ENCODE results near the gene CABP7.

The CABP7 gene

GRCh38 chr22:29695129-29695926 lies 24.5 kb upstream of the CABP7 start:
- in situ Hi-C loops (cut with MboI; ENCODE audit: low sequenced_read_pairs): no loop called here
- no peaks in the 10 kb centered on the region for H3K9me3 ChIP-seq
- H3K4me1 ChIP-seq: no peaks in the 10 kb centered on the region
- peaks cover 7% of the 10 kb centered on the region; the same call in 1 of the 2 replicates for H3K36me3 ChIP-seq (replicated peaks)
- no peaks in the 10 kb centered on the region for H3K27me3 ChIP-seq (ENCODE audit: low read depth)
- no peak overlapping the region for H3K4me3 ChIP-seq
- DNase-seq (ENCODE audit: low spot score in 2 of 2): no peak

GRCh38 chr22:29697853-29698598 lies 21.8 kb upstream of the CABP7 start:
- in situ Hi-C loops (cut with MboI; ENCODE audit: low sequenced_read_pairs): no loop called here
- no peak overlapping the region for H3K4me3 ChIP-seq
- no peaks in the 10 kb centered on the region for H3K9me3 ChIP-seq
- peaks cover 7% of the 10 kb centered on the region; the same call in 1 of the 2 replicates for H3K36me3 ChIP-seq (replicated peaks)
- H3K4me1 ChIP-seq: no peaks in the 10 kb centered on the region
- DNase-seq (ENCODE audit: low spot score in 2 of 2): no peak
- H3K27me3 ChIP-seq (ENCODE audit: low read depth): no peaks in the 10 kb centered on the region

- in situ Hi-C loops (cut with MboI; ENCODE audit: low sequenced_read_pairs): no loop called here
- DNase-seq (ENCODE audit: low spot score in 2 of 2): no peak
Observed at GRCh38 chr22:29700206-29700899, 19.4 kb upstream of the CABP7 start.

GRCh38 chr22:29700900-29701154 lies 19.0 kb upstream of the CABP7 start:
- no peaks in the 10 kb centered on the region for H3K4me1 ChIP-seq
- H3K27me3 ChIP-seq (ENCODE audit: low read depth): no peaks in the 10 kb centered on the region
- H3K9me3 ChIP-seq: no peaks in the 10 kb centered on the region
- H3K4me3 ChIP-seq: no peak overlapping the region
- H3K36me3 ChIP-seq (replicated peaks): no peaks in the 10 kb centered on the region
- DNase-seq (ENCODE audit: low spot score in 2 of 2): no peak
- in situ Hi-C loops (cut with MboI; ENCODE audit: low sequenced_read_pairs): no loop called here

More at GRCh38 chr22:29700206-29700899, 19.4 kb upstream of the CABP7 start:
- H3K4me1 ChIP-seq: no peaks in the 10 kb centered on the region
- no peaks in the 10 kb centered on the region for H3K36me3 ChIP-seq (replicated peaks)
- H3K27me3 ChIP-seq (ENCODE audit: low read depth): no peaks in the 10 kb centered on the region
- no peaks in the 10 kb centered on the region for H3K9me3 ChIP-seq
- H3K4me3 ChIP-seq: no peak overlapping the region

GRCh38 chr22:29701155-29701999 lies 18.4 kb upstream of the CABP7 start:
- Histone ChIP-seq H3K27me3 (ENCODE audit: low read depth) (no peaks in the 10 kb centered on the region), H3K4me1 (no peaks in the 10 kb centered on the region), H3K4me3 (no peak overlapping the region), H3K9me3 (no peaks in the 10 kb centered on the region), H3K36me3 (replicated peaks) (no peaks in the 10 kb centered on the region)
- peak; percentile 25 to 38 for DNase-seq (ENCODE audit: low spot score in 2 of 2)
- in situ Hi-C loops (cut with MboI; ENCODE audit: low sequenced_read_pairs): no loop called here

GRCh38 chr22:29702000-29702930 lies 17.5 kb upstream of the CABP7 start:
- Histone ChIP-seq H3K4me3 (no peak overlapping the region), H3K4me1 (no peaks in the 10 kb centered on the region), H3K27me3 (ENCODE audit: low read depth) (no peaks in the 10 kb centered on the region), H3K36me3 (replicated peaks) (no peaks in the 10 kb centered on the region), H3K9me3 (no peaks in the 10 kb centered on the region)
- no peak for DNase-seq (ENCODE audit: low spot score in 2 of 2)
- in situ Hi-C loops (cut with MboI; ENCODE audit: low sequenced_read_pairs): no loop called here

- DNase-seq (ENCODE audit: low spot score in 2 of 2): no peak
- H3K4me1 ChIP-seq: no peaks in the 10 kb centered on the region
- H3K36me3 ChIP-seq (replicated peaks): no peaks in the 10 kb centered on the region
- H3K27me3 ChIP-seq (ENCODE audit: low read depth): no peaks in the 10 kb centered on the region
- no peaks in the 10 kb centered on the region for H3K9me3 ChIP-seq
- no peak overlapping the region for H3K4me3 ChIP-seq
- in situ Hi-C loops (cut with MboI; ENCODE audit: low sequenced_read_pairs): no loop called here
Observed at GRCh38 chr22:29702931-29703501, 16.8 kb upstream of the CABP7 start.

- DNase-seq (ENCODE audit: low spot score in 2 of 2): no peak
- Histone ChIP-seq H3K9me3 (no peaks in the 10 kb centered on the region), H3K27me3 (ENCODE audit: low read depth) (no peaks in the 10 kb centered on the region), H3K4me1 (no peaks in the 10 kb centered on the region), H3K36me3 (replicated peaks) (no peaks in the 10 kb centered on the region), H3K4me3 (no peak overlapping the region)
- in situ Hi-C loops (cut with MboI; ENCODE audit: low sequenced_read_pairs): no loop called here
Observed at GRCh38 chr22:29703569-29704195, 16.1 kb upstream of the CABP7 start.

GRCh38 chr22:29704528-29705285 lies 15.1 kb upstream of the CABP7 start:
- Histone ChIP-seq H3K9me3 (no peaks in the 10 kb centered on the region), H3K4me1 (no peaks in the 10 kb centered on the region), H3K36me3 (replicated peaks) (no peaks in the 10 kb centered on the region), H3K27me3 (ENCODE audit: low read depth) (no peaks in the 10 kb centered on the region), H3K4me3 (no peak overlapping the region)
- no peak for DNase-seq (ENCODE audit: low spot score in 2 of 2)
- in situ Hi-C loops (cut with MboI; ENCODE audit: low sequenced_read_pairs): no loop called here

- H3K27me3 ChIP-seq (ENCODE audit: low read depth): no peaks in the 10 kb centered on the region
- H3K4me1 ChIP-seq: no peaks in the 10 kb centered on the region
- H3K36me3 ChIP-seq (replicated peaks): no peaks in the 10 kb centered on the region
- no peaks in the 10 kb centered on the region for H3K9me3 ChIP-seq
- DNase-seq (ENCODE audit: low spot score in 2 of 2): no peak
- in situ Hi-C loops (cut with MboI; ENCODE audit: low sequenced_read_pairs): no loop called here
- H3K4me3 ChIP-seq: no peak overlapping the region
Observed at GRCh38 chr22:29705651-29706050, 14.2 kb upstream of the CABP7 start.

- Histone ChIP-seq H3K27me3 (ENCODE audit: low read depth) (0 out of 2 replicates have a peak, but pooled peaks cover 4% of the 10 kb centered on the region), H3K4me3 (no peak overlapping the region), H3K4me1 (no peaks in the 10 kb centered on the region), H3K9me3 (no peaks in the 10 kb centered on the region), H3K36me3 (replicated peaks) (no peaks in the 10 kb centered on the region)
- in situ Hi-C loops (cut with MboI; ENCODE audit: low sequenced_read_pairs): no loop called here
- DNase-seq (ENCODE audit: low spot score in 2 of 2): no peak
Observed at GRCh38 chr22:29706486-29706885, 13.3 kb upstream of the CABP7 start.
